Upper lobe of left lung (tissue), 4 donors: Measurements from ENCODE around the gene MCTP1.

Source experiments
- CTCF ChIP-seq, 6 experiments: fragments of 450-650 bp in 4 of 6; fragments of 200-600 bp in 2 of 6; sonication (generic) in 2 of 6; IDR thresholded peaks; one replicate each; pipeline ENCODE4 v1.5.1; 2016 to 2019; ENCODE audit warnings: antibody characterized with exemption in 6 of 6
- EP300 ChIP-seq, 4 donors: sonication (generic); formaldehyde crosslinking; IDR thresholded peaks; one replicate each; pipeline ENCODE4 v1.5.1; 2017; ENCODE audit warnings: antibody characterized with exemption in 4 of 4, control low read depth in 2 of 4
- POLR2A ChIP-seq, 4 donors: fragments of 450-650 bp; IDR thresholded peaks; one replicate each; pipeline ENCODE4 v1.5.1; 2016 to 2017; ENCODE audit warnings: antibody characterized with exemption in 4 of 4, mild to moderate bottlenecking in 2 of 4
- POLR2AphosphoS5 ChIP-seq, 2 donors: sonication (generic); formaldehyde crosslinking; IDR thresholded peaks; one replicate each; pipeline ENCODE4 v1.5.1; 2017; ENCODE audit warnings: antibody characterized with exemption in 2 of 2

- TF ChIP-seq CTCF (IDR thresholded peaks at IDR 0.05) (no peak), POLR2A (IDR thresholded peaks at IDR 0.05) (no peak), POLR2AphosphoS5 (IDR thresholded peaks at IDR 0.05) (no peak), EP300 (IDR thresholded peaks at IDR 0.05) (no peak)
Measured at GRCh38 chr5:95217351-95217750, 67.5 kb downstream of the MCTP1 start.
